Lower leg skin (tissue), 3 donors: Measurements from ENCODE around the gene REXO1.
"Not testable (repeated sequence)": the region's sequence is repeated elsewhere in the genome, so short reads cannot be mapped to it uniquely, and the experiment has no call there.

Source experiments
- POLR2A ChIP-seq, 2 donors: fragments of 450-650 bp; IDR thresholded peaks; one replicate each; pipeline ENCODE4 v1.6.1; 2016 to 2017; ENCODE audit warnings: antibody characterized with exemption in 2 of 2, mild to moderate bottlenecking in 1 of 2, moderate library complexity in 1 of 2
- TF ChIP-seq, protein P1 (sequence below), 3 donors: fragments of 450-650 bp; IDR thresholded peaks; one replicate each; pipeline ENCODE4 v1.5.1; 2016; ENCODE audit warnings: antibody characterized with exemption in 3 of 3, mild to moderate bottlenecking in 3 of 3, moderate library complexity in 2 of 3

GRCh38 chr19:1797313-1797712 lies 51.0 kb downstream of the REXO1 start:
- TF ChIP-seq, protein P1, sequence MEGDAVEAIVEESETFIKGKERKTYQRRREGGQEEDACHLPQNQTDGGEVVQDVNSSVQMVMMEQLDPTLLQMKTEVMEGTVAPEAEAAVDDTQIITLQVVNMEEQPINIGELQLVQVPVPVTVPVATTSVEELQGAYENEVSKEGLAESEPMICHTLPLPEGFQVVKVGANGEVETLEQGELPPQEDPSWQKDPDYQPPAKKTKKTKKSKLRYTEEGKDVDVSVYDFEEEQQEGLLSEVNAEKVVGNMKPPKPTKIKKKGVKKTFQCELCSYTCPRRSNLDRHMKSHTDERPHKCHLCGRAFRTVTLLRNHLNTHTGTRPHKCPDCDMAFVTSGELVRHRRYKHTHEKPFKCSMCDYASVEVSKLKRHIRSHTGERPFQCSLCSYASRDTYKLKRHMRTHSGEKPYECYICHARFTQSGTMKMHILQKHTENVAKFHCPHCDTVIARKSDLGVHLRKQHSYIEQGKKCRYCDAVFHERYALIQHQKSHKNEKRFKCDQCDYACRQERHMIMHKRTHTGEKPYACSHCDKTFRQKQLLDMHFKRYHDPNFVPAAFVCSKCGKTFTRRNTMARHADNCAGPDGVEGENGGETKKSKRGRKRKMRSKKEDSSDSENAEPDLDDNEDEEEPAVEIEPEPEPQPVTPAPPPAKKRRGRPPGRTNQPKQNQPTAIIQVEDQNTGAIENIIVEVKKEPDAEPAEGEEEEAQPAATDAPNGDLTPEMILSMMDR (IDR thresholded peaks at IDR 0.05): not testable (repeated sequence)
- TF ChIP-seq POLR2A (IDR thresholded peaks at IDR 0.05): not testable (repeated sequence)
